ENCODE measurements around the gene LPCAT2. TPM values are rescaled to one million over a fixed set of nuclear protein-coding genes. Genes with fewer than 3 reads are reported as not detected.

LPCAT2 gene
- total RNA-seq, 2 donors from 2014 or later: 10.8 to 12.2 TPM

- no peak for DNase-seq
- intact Hi-C loops (cut with DNase I): no loop called here
- ATAC-seq: no peak
Measured at GRCh38 chr16:55624696-55625095, 115.8 kb downstream of the LPCAT2 start.

- DNase-seq (no peak), ATAC-seq (no peak)
- intact Hi-C loops (cut with DNase I): no loop called here
Measured at GRCh38 chr16:55625843-55626242, 117.0 kb downstream of the LPCAT2 start.

GRCh38 chr16:55628306-55628968 lies 119.6 kb downstream of the LPCAT2 start:
- intact Hi-C loops (cut with DNase I): no loop called here

GRCh38 chr16:55630774-55631173 lies 121.9 kb downstream of the LPCAT2 start:
- DNase-seq (no peak), ATAC-seq (no peak)
- intact Hi-C loops (cut with DNase I): no loop called here

More at GRCh38 chr16:55628306-55628968, 119.6 kb downstream of the LPCAT2 start:
- no peak for DNase-seq
- no peak for ATAC-seq

GRCh38 chr16:55632259-55632658 lies 123.4 kb downstream of the LPCAT2 start:
- no peak for ATAC-seq
- intact Hi-C loops (cut with DNase I): no loop called here
- DNase-seq: no peak

GRCh38 chr16:55634193-55634592 lies 125.3 kb downstream of the LPCAT2 start:
- ATAC-seq: no peak
- intact Hi-C loops (cut with DNase I): no loop called here

More at GRCh38 chr16:55634193-55634592, 125.3 kb downstream of the LPCAT2 start:
- no peak for DNase-seq

Other genes starting within 250 kb of the LPCAT2 start
- under 1 TPM; 0.34 to 0.44 TPM for gene IRX6, start 184.9 kb upstream of the LPCAT2 start, total RNA-seq
- gene MMP2, start 29.9 kb upstream of the LPCAT2 start, total RNA-seq: 100 to 1,000 TPM; 153 to 204 TPM
- under 1 TPM in 1 of 2 donors, not detected in 1; 0.24 TPM for gene CAPNS2, start 57.6 kb downstream of the LPCAT2 start, total RNA-seq
- not detected for gene SLC6A2, start 146.9 kb downstream of the LPCAT2 start, total RNA-seq